ENCODE measurements around the gene SDK1.

GRCh38 chr7:3309140-3309539 lies 8.1 kb downstream of the SDK1 start:
- TF ChIP-seq SP1 (IDR thresholded peaks at IDR 0.05) (no peak), TARDBP (IDR thresholded peaks at IDR 0.05) (no peak), NFRKB (IDR thresholded peaks at IDR 0.05) (no peak), HDGF (IDR thresholded peaks at IDR 0.05; ENCODE audit: borderline replicate concordance) (no peak), ELF4 (IDR thresholded peaks at IDR 0.05) (no peak), SUZ12 (IDR thresholded peaks at IDR 0.05) (no peak)
